Heart left ventricle (tissue), 16 donors: ENCODE data around the gene INSIG2. TPM values are rescaled to one million over a fixed set of nuclear protein-coding genes. Genes with fewer than 3 reads are reported as not detected.

Source experiments
- ATAC-seq, 4 donors: fragments of 200-7000 bp; cut with Tn5 transposase; one replicate each; pipeline ENCODE4 v1.9.1; 2020 to 2022; ENCODE audit warnings: moderate library complexity in 4 of 4, mild to moderate bottlenecking in 3 of 4, moderate number of reproducible peaks in 1 of 4
- DNase-seq, 5 donors: peaks; one replicate each; pipeline ENCODE4 v3.0.0-alpha.2; 2020
- H3K27ac ChIP-seq, 12 donors: fragments of 200-600 bp; sonication (generic) in 4 of 12; one replicate each; pipeline versions ENCODE4 v1.5.0 to v1.8.0; 2016 to 2022; ENCODE audit warnings: mild to moderate bottlenecking in 2 of 12
- H3K27me3 ChIP-seq, 9 donors: fragments of 200-600 bp; sonication (generic) in 2 of 9; one replicate each; pipeline versions ENCODE4 v1.5.1 to v1.8.0; 2016 to 2022; ENCODE audit warnings: mild to moderate bottlenecking in 3 of 9
- H3K36me3 ChIP-seq, 9 donors: fragments of 200-600 bp; sonication (generic) in 2 of 9; one replicate each; pipeline versions ENCODE4 v1.5.0 to v1.8.0; 2018 to 2022; ENCODE audit warnings: mild to moderate bottlenecking in 2 of 9
- H3K4me1 ChIP-seq, 12 donors: fragments of 200-600 bp; sonication (generic) in 4 of 12; one replicate each; pipeline versions ENCODE4 v1.5.0 to v1.8.0; 2016 to 2022; ENCODE audit warnings: mild to moderate bottlenecking in 3 of 12
- H3K4me3 ChIP-seq, 12 donors: fragments of 200-600 bp; sonication (generic) in 4 of 12; one replicate each; pipeline versions ENCODE4 v1.5.0 to v1.8.0; 2017 to 2022; ENCODE audit warnings: mild to moderate bottlenecking in 9 of 12, moderate library complexity in 4 of 12
- H3K9me3 ChIP-seq, 12 donors: fragments of 200-600 bp; sonication (generic) in 4 of 12; one replicate each; pipeline versions ENCODE4 v1.5.0 to v1.8.0; 2016 to 2022; ENCODE audit warnings: mild to moderate bottlenecking in 1 of 12
- CTCF ChIP-seq, 12 donors: fragments of 200-600 bp; sonication (generic) in 4 of 12; IDR thresholded peaks; one replicate each; pipeline versions ENCODE4 v1.5.0 to v1.8.0; 2018 to 2022; ENCODE audit warnings: antibody characterized with exemption in 12 of 12, mild to moderate bottlenecking in 5 of 12
- POLR2A ChIP-seq, 2 donors: fragments of 450-650 bp; IDR thresholded peaks; one replicate each; pipeline ENCODE4 v1.6.1; 2017; ENCODE audit warnings: antibody characterized with exemption in 2 of 2, mild to moderate bottlenecking in 2 of 2, moderate library complexity in 2 of 2
- WGBS, 4 donors: extraction: QIAGEN DNeasy Blood & Tissue Kit in 2 of 4; methylation state at CpG; one replicate each; pipeline versions ENCODE4 v1.1.5 to v1.1.7; 2013 to 2018; 5-methylcytosine and 5-hydroxymethylcytosine counted together
- intact Hi-C, 10 donors: fragments of 100-400 bp; cut with DNase I; formaldehyde crosslinking; loops; one replicate each; pipeline versions ENCODE4 v1.11.1 to v1.14.2; 2022
- polyA plus RNA-seq, 2 donors: library from polyadenylated mRNA; stranded (reverse); fragments of 200-250 nt; gene quantifications; one replicate each; pipeline ENCODE4 v1.2.3, GENCODE V29; 2013
- total RNA-seq, 9 donors: library from RNA; depleted of rRNA in 2 of 9; stranded (reverse); fragments of >200 nt in 2 of 9; fragmentation: NEBNext Ultra II Directional in 3 of 9; extraction: Animal tissue kit (Norgen Biotek cat#: 25700) in 3 of 9; gene quantifications; one replicate each; pipeline versions ENCODE4 v1.1.0 to v1.2.4, GENCODE V29; 2016 to 2023
- donor health status: ischemic (EF 13 %, LVEDD 7.1; RV severe dilation, severe dysfunction).
- donor health status: healthy with polysubstance abuse.
- donor health status: DM: no; HTN: yes; CAD: no.
- donor health status: DM: no; HTN: no; CAD: no.
- donor health status: ischemic (EF 25% LVEDD 6.9; RV normal size, moderate dysfunction).
- donor health status: ischemic (EF 25% LVEDD 5.7; RV mildly dilated, moderate dysfunction).
- donor health status: healthy.
- donor health status: DM: yes; HTN: yes; CAD: no.
- donor health status: ischemic (EF 35%, LVEDD 5.7; RV mildly dilated, moderate dysfunction).
- donor health status: nonischemic (EF 11% LVEDD 7.7; RV severe dilation, severe dysfunction).
- donor health status: DM: yes; HTN: yes; CAD: no.
- donor health status: PGD.
- donor health status: ischemic (EF 29% LVEDD 5.4; RV normal size, mild dysfunction).
- donor health status: nonischemic (EF 23%, LVEDD 6.1; RV moderate dilation, normal function).

The INSIG2 gene
- total and polyA plus RNA-seq, 11 donors: 6.5 to 16.4 (median 13.7) TPM

GRCh38 chr2:118151831-118152230 lies 63.6 kb downstream of the INSIG2 start:
- intact Hi-C loops: no loop called here
- ATAC-seq (no peak), DNase-seq (no peak)
- 87 to 100% (median 95%) methylated on average over 1 of the region's 1 CpG for WGBS, 4 donors
- Histone ChIP-seq H3K9me3 (peaks cover 0 to 9% (median 0%) of the 10 kb centered on the region in 12 donors), H3K27ac (no peak overlapping the region), H3K27me3 (no peaks in the 10 kb centered on the region), H3K4me3 (no peak overlapping the region), H3K36me3 (no peaks in the 10 kb centered on the region), H3K4me1 (no peaks in the 10 kb centered on the region)
- TF ChIP-seq POLR2A (IDR thresholded peaks at IDR 0.05) (no peak), CTCF (IDR thresholded peaks at IDR 0.05) (no peak)

- DNase-seq (no peak), ATAC-seq (no peak)
- 49 to 76% (median 70%) methylated on average over 4 of the region's 4 CpGs for WGBS, 4 donors
- intact Hi-C loops: no loop called here
- Histone ChIP-seq H3K9me3 (peaks cover 0 to 20% (median 3%) of the 10 kb centered on the region in 12 donors), H3K36me3 (no peaks in the 10 kb centered on the region), H3K4me3 (no peak overlapping the region), H3K4me1 (no peaks in the 10 kb centered on the region), H3K27ac (no peak overlapping the region), H3K27me3 (no peaks in the 10 kb centered on the region)
- TF ChIP-seq POLR2A (IDR thresholded peaks at IDR 0.05) (no peak), CTCF (IDR thresholded peaks at IDR 0.05) (no peak)
These were observed 65.2 kb downstream of the INSIG2 start for GRCh38 chr2:118153433-118153832.

- Histone ChIP-seq H3K27me3 (peaks cover 0 to 2% (median 0%) of the 10 kb centered on the region in 9 donors), H3K27ac (no peak overlapping the region), H3K36me3 (no peaks in the 10 kb centered on the region), H3K9me3 (peaks cover 0 to 20% (median 3%) of the 10 kb centered on the region in 12 donors), H3K4me1 (no peaks in the 10 kb centered on the region), H3K4me3 (no peak overlapping the region)
- intact Hi-C loops: no loop called here
- DNase-seq (no peak), ATAC-seq (no peak)
- TF ChIP-seq CTCF (IDR thresholded peaks at IDR 0.05) (no peak), POLR2A (IDR thresholded peaks at IDR 0.05) (no peak)
- 90 to 97% (median 94%) methylated on average over 2 of the region's 2 CpGs for WGBS, 4 donors
These were observed 65.9 kb downstream of the INSIG2 start for GRCh38 chr2:118154176-118154575.

Other genes starting within 250 kb of the INSIG2 start
- 10 to 100 TPM; 15.6 to 47.6 (median 32.3) TPM for gene CCDC93, start 74.4 kb upstream of the INSIG2 start, total RNA-seq
- 10 to 100 TPM; 11.0 to 17.6 TPM for gene CCDC93, start 74.4 kb upstream of the INSIG2 start, polyA plus RNA-seq